ENCODE data around the gene ZNF117. TPM values are rescaled to one million over a fixed set of nuclear protein-coding genes. Genes with fewer than 3 reads are reported as not detected.
"Not testable (repeated sequence)": the region's sequence is repeated elsewhere in the genome, so short reads cannot be mapped to it uniquely, and the experiment has no call there.

Gene ZNF117
- total and polyA plus RNA-seq, 2 experiments from 2014 or later: 4.8 to 20.0 TPM

DNA sequence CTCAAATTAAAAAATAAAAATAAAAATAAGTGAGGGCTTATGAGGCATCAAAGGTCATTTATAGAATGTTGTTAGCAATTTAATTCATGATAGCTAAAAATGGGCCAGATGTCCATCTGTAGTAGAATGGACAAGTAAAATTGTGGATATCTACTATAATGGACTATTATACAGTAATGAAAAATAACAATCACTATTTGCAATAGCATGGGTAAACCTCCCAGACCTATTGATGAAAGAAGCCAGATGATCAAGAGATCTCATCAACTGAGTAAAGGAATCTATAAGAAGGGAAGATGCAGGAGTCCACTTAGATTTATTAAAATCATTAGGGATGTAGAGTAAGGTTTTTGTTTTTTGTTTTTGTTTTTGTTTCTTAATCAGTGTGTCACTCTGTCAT is 44.6 kb upstream of the ZNF117 start:
- not testable (repeated sequence) for H3K4me2 ChIP-seq; H3K9me2 ChIP-seq (ENCODE audit: insufficient read depth); ATAC-seq; H3K27me3 Mint-ChIP-seq (ENCODE audit: insufficient read depth, low read depth, poor library complexity); H3K4me1 ChIP-seq (ENCODE audit: insufficient read depth); H3K27ac ChIP-seq (ENCODE audit: low read depth); H3K4me3 Mint-ChIP-seq; DNase-seq (ENCODE audit: low spot score); H4K20me1 ChIP-seq (replicated peaks; ENCODE audit: insufficient read depth); H3K4me3 ChIP-seq; H3F3A ChIP-seq (replicated peaks; ENCODE audit: low read depth); H3K36me3 Mint-ChIP-seq (ENCODE audit: low read depth); H3K36me3 ChIP-seq (ENCODE audit: insufficient read depth); H3K27ac Mint-ChIP-seq; H2AFZ ChIP-seq; H3K27me3 ChIP-seq (ENCODE audit: insufficient read depth)
- Mint-ChIP-seq H3K9me3 (peaks cover 19% of the 10 kb centered on the region), H3K4me1 (peaks cover 12% of the 10 kb centered on the region; the same call in 2 of the 3 replicates)
- peaks cover 15% of the 10 kb centered on the region for H3K79me2 ChIP-seq (replicated peaks; ENCODE audit: insufficient read depth)

DNA sequence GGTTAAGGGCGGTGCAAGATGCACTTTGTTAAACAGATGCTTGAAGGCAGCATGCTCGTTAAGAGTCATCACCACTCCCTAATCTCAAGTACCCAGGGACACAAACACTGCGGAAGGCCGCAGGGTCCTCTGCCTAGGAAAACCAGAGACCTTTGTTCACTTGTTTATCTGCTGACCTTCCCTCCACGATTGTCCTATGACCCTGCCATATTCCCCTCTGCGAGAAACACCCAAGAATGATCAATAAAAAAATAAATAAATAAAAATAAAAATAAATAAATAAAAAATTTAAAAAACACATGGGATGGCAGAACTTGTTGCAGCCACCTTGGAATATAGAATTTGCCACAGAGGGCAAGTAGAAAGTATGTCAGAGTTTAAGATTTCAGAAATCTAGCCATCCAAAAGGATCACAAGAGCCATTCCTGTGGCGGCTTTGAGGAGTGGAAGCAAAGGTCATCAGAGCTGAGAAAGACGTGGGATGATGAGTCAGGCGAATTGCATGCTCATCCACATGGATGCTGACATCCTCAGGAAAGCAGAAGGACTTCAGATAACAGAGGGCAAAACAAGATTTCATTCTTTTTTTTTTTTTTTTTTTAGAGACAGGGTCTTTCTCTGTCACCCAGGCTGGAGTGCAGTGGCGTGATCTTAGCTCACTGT is 43.4 kb upstream of the ZNF117 start:
- peaks cover 19% of the 10 kb centered on the region for H3K9me3 Mint-ChIP-seq
- H3K9me2 ChIP-seq (ENCODE audit: insufficient read depth); H3K4me3 Mint-ChIP-seq; H2AFZ ChIP-seq; H3K27me3 ChIP-seq (ENCODE audit: insufficient read depth); DNase-seq (ENCODE audit: low spot score); H3K36me3 Mint-ChIP-seq (ENCODE audit: low read depth); H3K27ac Mint-ChIP-seq; H3F3A ChIP-seq (replicated peaks; ENCODE audit: low read depth); H3K4me1 Mint-ChIP-seq; H3K4me1 ChIP-seq (ENCODE audit: insufficient read depth); H3K36me3 ChIP-seq (ENCODE audit: insufficient read depth); H3K4me3 ChIP-seq; H3K27ac ChIP-seq (ENCODE audit: low read depth); ATAC-seq; H4K20me1 ChIP-seq (replicated peaks; ENCODE audit: insufficient read depth); H3K4me2 ChIP-seq; H3K27me3 Mint-ChIP-seq (ENCODE audit: insufficient read depth, low read depth, poor library complexity); H3K79me2 ChIP-seq (replicated peaks; ENCODE audit: insufficient read depth): not testable (repeated sequence)

DNA sequence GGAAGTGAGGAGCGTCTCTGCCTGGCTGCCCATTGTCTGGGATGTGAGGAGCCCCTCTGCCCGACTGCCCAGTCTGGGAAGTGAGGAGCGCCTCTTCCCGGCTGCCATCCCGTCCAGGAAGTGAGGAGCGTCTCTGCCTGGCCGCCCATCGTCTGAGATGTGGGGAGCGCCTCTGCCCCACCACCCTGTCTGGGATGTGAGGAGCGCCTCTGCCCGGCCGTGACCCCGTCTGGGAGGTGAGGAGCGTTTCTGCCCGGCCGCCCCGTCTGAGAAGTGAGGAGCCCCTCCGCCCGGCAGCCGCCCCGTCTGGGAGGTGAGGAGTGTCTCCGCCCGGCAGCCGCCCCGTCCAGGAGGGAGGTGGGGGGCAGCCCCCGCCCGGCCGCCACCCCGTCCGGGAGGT is 42.6 kb upstream of the ZNF117 start:
- H3K4me3 ChIP-seq; H3K27me3 ChIP-seq (ENCODE audit: insufficient read depth); DNase-seq (ENCODE audit: low spot score); H3K36me3 Mint-ChIP-seq (ENCODE audit: low read depth); H3K4me2 ChIP-seq; H3F3A ChIP-seq (replicated peaks; ENCODE audit: low read depth); H3K36me3 ChIP-seq (ENCODE audit: insufficient read depth); H2AFZ ChIP-seq; H3K4me1 Mint-ChIP-seq; H3K9me2 ChIP-seq (ENCODE audit: insufficient read depth); H3K27ac ChIP-seq (ENCODE audit: low read depth); H3K4me3 Mint-ChIP-seq; H3K27ac Mint-ChIP-seq; H3K79me2 ChIP-seq (replicated peaks; ENCODE audit: insufficient read depth); H3K4me1 ChIP-seq (ENCODE audit: insufficient read depth); H4K20me1 ChIP-seq (replicated peaks; ENCODE audit: insufficient read depth); ATAC-seq; H3K27me3 Mint-ChIP-seq (ENCODE audit: insufficient read depth, low read depth, poor library complexity): not testable (repeated sequence)
- H3K9me3 Mint-ChIP-seq: peaks cover 19% of the 10 kb centered on the region

DNA sequence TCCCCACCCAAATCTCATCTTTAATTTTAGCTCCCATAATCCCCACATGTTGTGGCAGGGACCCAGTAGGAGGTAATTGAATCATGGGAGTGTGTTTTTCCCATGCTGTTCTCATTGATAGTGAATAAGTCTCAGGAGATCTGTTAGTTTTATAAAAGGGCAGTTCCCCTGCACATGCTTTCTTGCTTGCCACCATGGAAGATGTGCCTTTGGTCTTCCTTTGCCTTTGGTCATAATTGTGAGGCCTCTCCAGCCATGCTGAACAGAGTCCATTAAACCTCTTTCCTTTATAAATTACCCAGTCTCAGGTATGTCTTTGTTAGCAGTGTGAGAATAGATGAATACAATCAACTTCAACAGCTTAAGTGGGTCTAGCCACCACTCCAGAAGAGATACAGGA is 34.2 kb upstream of the ZNF117 start:
- H3K79me2 ChIP-seq (replicated peaks; ENCODE audit: insufficient read depth); H3K4me1 ChIP-seq (ENCODE audit: insufficient read depth); H3K4me3 Mint-ChIP-seq; H3F3A ChIP-seq (replicated peaks; ENCODE audit: low read depth); H3K36me3 ChIP-seq (ENCODE audit: insufficient read depth); H3K27me3 Mint-ChIP-seq (ENCODE audit: insufficient read depth, low read depth, poor library complexity); H3K4me1 Mint-ChIP-seq; H3K27ac ChIP-seq (ENCODE audit: low read depth); H3K27ac Mint-ChIP-seq; H4K20me1 ChIP-seq (replicated peaks; ENCODE audit: insufficient read depth); ATAC-seq; DNase-seq (ENCODE audit: low spot score); H3K36me3 Mint-ChIP-seq (ENCODE audit: low read depth); H3K9me2 ChIP-seq (ENCODE audit: insufficient read depth); H3K27me3 ChIP-seq (ENCODE audit: insufficient read depth); H3K4me3 ChIP-seq; H3K4me2 ChIP-seq; H2AFZ ChIP-seq: not testable (repeated sequence)
- H3K9me3 Mint-ChIP-seq: peaks cover 12% of the 10 kb centered on the region

DNA sequence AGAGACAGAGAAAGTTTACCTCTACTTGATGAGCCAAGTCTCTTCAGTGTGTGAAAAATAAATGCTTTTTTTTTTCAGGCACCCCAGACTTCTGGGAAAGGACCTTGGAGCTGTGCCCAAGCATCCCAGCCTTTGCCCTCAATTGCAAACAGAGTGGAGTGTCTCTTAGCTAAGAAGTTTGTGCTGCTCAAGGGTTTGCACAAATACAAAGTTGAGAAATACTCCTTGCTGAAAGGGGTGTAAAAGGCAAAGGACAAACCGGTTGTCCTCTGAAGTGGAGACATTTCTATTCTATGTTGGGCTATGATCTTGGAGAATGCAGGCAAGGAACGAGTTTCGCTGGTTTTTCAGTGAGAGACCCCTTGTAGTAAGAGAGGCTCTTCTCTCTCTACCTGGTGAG is 30.1 kb upstream of the ZNF117 start:
- not testable (repeated sequence) for H3K4me1 ChIP-seq (ENCODE audit: insufficient read depth); H3K4me2 ChIP-seq; H3K27me3 Mint-ChIP-seq (ENCODE audit: insufficient read depth, low read depth, poor library complexity); H3K27ac ChIP-seq (ENCODE audit: low read depth); ATAC-seq; H3K9me3 Mint-ChIP-seq; DNase-seq (ENCODE audit: low spot score); H3K4me3 ChIP-seq; H4K20me1 ChIP-seq (replicated peaks; ENCODE audit: insufficient read depth); H3K27me3 ChIP-seq (ENCODE audit: insufficient read depth); H3K36me3 ChIP-seq (ENCODE audit: insufficient read depth); H3K27ac Mint-ChIP-seq; H3K4me3 Mint-ChIP-seq; H2AFZ ChIP-seq; H3K79me2 ChIP-seq (replicated peaks; ENCODE audit: insufficient read depth); H3K9me2 ChIP-seq (ENCODE audit: insufficient read depth); H3K4me1 Mint-ChIP-seq; H3F3A ChIP-seq (replicated peaks; ENCODE audit: low read depth); H3K36me3 Mint-ChIP-seq (ENCODE audit: low read depth)

DNA sequence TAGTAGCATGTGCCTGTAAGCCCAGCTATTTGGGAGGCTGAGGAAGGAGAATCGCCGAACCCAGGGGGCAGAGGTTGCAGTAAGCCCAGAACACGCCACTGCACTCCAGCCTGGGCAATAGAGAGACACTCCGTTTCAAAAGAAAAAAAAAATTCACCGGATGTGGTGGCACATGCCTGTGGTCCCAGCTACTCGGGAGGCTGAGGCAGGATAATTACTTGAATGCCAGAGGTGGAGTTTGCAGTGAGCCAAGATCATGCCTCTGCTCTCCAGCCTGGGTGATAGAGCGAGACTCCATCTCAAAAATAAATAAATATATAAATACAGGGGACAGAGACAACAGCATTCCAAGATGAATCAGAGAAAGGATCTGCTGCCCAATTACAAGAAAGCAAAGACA is 19.0 kb upstream of the ZNF117 start:
- not testable (repeated sequence) for H3K27ac Mint-ChIP-seq
- peaks cover 12% of the 10 kb centered on the region for H3K4me1 Mint-ChIP-seq

DNA sequence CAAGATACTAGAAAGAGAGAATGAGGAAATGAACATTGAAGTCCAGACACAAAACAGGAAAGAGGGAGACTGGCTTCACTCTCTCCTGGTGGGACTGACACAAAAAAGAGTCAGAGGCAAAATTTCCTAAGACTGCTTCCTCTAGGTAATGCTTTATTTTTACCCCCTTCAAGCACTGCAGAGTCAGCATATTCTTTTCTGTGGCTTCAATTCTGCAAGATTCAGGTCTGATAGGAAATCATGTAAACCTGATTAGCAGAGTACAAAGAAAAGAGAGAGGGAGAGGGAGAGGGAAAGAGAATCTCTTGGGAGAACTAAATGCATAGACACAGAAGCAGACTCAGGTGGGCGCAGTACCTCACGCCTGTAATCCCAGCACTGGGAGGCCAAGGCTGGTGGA is 18.6 kb upstream of the ZNF117 start:
- not testable (repeated sequence) for H2AFZ ChIP-seq; H3K36me3 ChIP-seq (ENCODE audit: insufficient read depth); H3K4me2 ChIP-seq; ATAC-seq; H3K27ac ChIP-seq (ENCODE audit: low read depth); H3K9me2 ChIP-seq (ENCODE audit: insufficient read depth); DNase-seq (ENCODE audit: low spot score); H3K27ac Mint-ChIP-seq; H3K9me3 Mint-ChIP-seq; H4K20me1 ChIP-seq (replicated peaks; ENCODE audit: insufficient read depth); H3K36me3 Mint-ChIP-seq (ENCODE audit: low read depth); H3K27me3 ChIP-seq (ENCODE audit: insufficient read depth); H3K4me3 Mint-ChIP-seq; H3K4me3 ChIP-seq; H3F3A ChIP-seq (replicated peaks; ENCODE audit: low read depth)
- Mint-ChIP-seq H3K27me3 (ENCODE audit: insufficient read depth, low read depth, poor library complexity) (peaks cover 14% of the 10 kb centered on the region), H3K4me1 (peaks cover 17% of the 10 kb centered on the region)
- Histone ChIP-seq H3K79me2 (replicated peaks; ENCODE audit: insufficient read depth) (peaks cover 17% of the 10 kb centered on the region), H3K4me1 (ENCODE audit: insufficient read depth) (peaks cover 14% of the 10 kb centered on the region)

More for the DNA sequence above, 19.0 kb upstream of the ZNF117 start:
- H3K4me1 ChIP-seq (ENCODE audit: insufficient read depth); H3K36me3 ChIP-seq (ENCODE audit: insufficient read depth); ATAC-seq; H3K9me2 ChIP-seq (ENCODE audit: insufficient read depth); H3K4me2 ChIP-seq; H3F3A ChIP-seq (replicated peaks; ENCODE audit: low read depth); H3K36me3 Mint-ChIP-seq (ENCODE audit: low read depth); DNase-seq (ENCODE audit: low spot score); H2AFZ ChIP-seq; H3K9me3 Mint-ChIP-seq; H4K20me1 ChIP-seq (replicated peaks; ENCODE audit: insufficient read depth); H3K27ac ChIP-seq (ENCODE audit: low read depth); H3K27me3 ChIP-seq (ENCODE audit: insufficient read depth); H3K4me3 ChIP-seq; H3K4me3 Mint-ChIP-seq: not testable (repeated sequence)
- H3K27me3 Mint-ChIP-seq (ENCODE audit: insufficient read depth, low read depth, poor library complexity): peaks cover 14% of the 10 kb centered on the region
- H3K79me2 ChIP-seq (replicated peaks; ENCODE audit: insufficient read depth): peaks cover 12% of the 10 kb centered on the region

All from GM23338 (cell line).